ENCODE measurements around the gene STX18.
A peak's percentile ranks its signal among the peaks of the same experiment; 100 is the strongest.

The STX18 gene

DNA sequence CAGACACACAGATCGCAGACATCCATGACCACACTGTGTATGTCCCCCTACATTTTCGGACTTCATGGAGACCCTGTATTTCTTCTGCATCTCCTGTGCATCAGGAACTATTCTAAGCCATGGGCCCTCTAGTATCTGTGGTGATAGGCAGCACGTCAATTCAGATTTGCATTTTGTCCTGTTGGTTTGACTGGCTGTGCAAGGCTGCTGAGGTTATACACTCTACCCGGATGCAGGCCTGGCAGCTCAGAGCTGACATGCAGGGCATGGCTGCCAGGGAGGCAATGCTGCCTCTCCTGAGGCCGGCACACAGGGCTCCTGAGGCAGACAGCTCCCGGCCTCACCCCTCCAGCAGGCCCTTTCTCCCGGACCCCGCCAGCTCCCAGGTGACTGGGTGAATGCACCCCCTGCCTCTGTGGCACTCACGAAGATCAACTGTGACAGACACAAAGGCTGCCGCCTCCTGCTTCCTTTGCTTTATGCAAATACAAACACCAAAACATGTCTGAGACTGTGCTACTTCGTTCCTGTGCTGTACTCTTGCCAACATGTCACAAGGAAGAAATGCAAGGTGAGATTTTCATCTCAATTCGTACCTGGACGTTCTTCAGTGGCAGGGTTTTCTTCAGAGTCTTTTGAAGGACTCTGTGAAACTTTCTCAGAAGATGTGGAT lies 103.9 kb downstream of the STX18 start:
- Histone ChIP-seq H3K27me3 (replicated peaks; ENCODE audit: control insufficient read depth, insufficient read depth, low read length) (no peaks in the 10 kb centered on the region), H3K9ac (ENCODE audit: low read length) (no peak overlapping the region), H3K9me3 (ENCODE audit: control insufficient read depth, low read length) (no peaks in the 10 kb centered on the region), H3K36me3 (ENCODE audit: control insufficient read depth, insufficient read depth, low read length, severe bottlenecking) (peaks cover 34% of the 10 kb centered on the region), H3K4me3 (ENCODE audit: low read length) (no peak overlapping the region), H3K4me1 (ENCODE audit: control insufficient read depth, insufficient read depth, low read length) (peaks cover 11% of the 10 kb centered on the region)
- no peak for DNase-seq (ENCODE audit: low read depth)

DNA sequence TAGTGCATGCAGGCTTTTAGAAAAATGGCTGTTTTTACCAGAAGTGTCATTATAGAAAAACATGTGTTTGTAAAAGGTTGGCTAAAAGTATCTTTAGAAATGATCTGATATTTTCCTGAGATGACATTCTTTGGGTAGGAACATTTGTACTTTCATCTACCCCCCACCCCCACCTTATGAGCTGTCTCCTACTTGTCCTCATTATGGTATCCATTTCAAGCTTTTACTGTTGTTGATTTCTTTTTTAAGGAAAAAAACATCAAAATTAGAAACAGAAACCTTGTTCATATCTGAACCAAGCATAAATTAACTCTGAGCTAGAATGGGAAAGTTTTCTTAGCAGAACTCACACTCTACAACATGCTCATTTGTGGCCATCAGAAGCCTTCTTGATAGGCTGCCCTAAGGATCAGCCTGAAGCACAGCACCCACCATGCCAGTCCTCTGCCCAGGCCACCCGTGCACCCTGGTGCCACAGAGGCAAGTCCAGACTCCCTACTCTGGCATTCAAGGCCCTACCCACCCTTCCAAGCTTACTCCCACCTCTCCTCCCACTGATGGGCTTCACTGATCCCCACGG lies 105.5 kb downstream of the STX18 start:
- H3K4me1 ChIP-seq (ENCODE audit: control insufficient read depth, insufficient read depth, low read length), result peaks cover 11% of the 10 kb centered on the region
- H3K36me3 ChIP-seq (ENCODE audit: control insufficient read depth, insufficient read depth, low read length, severe bottlenecking), result peaks cover 43% of the 10 kb centered on the region
- H3K9ac ChIP-seq (ENCODE audit: low read length), result no peak overlapping the region
- H3K4me3 ChIP-seq (ENCODE audit: low read length), result no peak overlapping the region
- no peak for DNase-seq (ENCODE audit: low read depth)
- no peaks in the 10 kb centered on the region for H3K9me3 ChIP-seq (ENCODE audit: control insufficient read depth, low read length)
- H3K27me3 ChIP-seq (replicated peaks; ENCODE audit: control insufficient read depth, insufficient read depth, low read length), result no peaks in the 10 kb centered on the region

DNA sequence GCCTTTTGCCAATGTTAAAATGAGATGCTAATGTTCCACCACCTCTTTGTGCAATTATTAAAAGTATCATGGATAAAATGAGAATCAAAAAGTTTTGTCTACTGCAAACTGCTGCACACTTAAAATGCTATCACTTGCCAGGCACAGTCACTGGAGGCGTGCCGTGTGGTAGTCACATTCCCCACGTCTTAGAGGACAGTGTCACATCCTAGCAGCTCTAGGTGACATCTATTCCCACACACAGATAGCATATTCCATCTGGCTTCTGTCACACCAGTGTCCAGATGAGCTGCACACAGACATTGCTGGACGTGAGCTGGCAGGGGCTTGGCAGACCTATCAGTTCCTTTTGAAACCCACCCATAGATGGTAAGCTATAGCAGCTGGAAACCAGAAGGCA lies 107.9 kb downstream of the STX18 start:
- Histone ChIP-seq H3K4me1 (ENCODE audit: control insufficient read depth, insufficient read depth, low read length) (peaks cover 4% of the 10 kb centered on the region), H3K9me3 (ENCODE audit: control insufficient read depth, low read length) (no peaks in the 10 kb centered on the region), H3K27me3 (replicated peaks; ENCODE audit: control insufficient read depth, insufficient read depth, low read length) (no peaks in the 10 kb centered on the region), H3K4me3 (ENCODE audit: low read length) (no peak overlapping the region), H3K9ac (ENCODE audit: low read length) (no peak overlapping the region), H3K36me3 (ENCODE audit: control insufficient read depth, insufficient read depth, low read length, severe bottlenecking) (peaks cover 43% of the 10 kb centered on the region)
- no peak for DNase-seq (ENCODE audit: low read depth)

DNA sequence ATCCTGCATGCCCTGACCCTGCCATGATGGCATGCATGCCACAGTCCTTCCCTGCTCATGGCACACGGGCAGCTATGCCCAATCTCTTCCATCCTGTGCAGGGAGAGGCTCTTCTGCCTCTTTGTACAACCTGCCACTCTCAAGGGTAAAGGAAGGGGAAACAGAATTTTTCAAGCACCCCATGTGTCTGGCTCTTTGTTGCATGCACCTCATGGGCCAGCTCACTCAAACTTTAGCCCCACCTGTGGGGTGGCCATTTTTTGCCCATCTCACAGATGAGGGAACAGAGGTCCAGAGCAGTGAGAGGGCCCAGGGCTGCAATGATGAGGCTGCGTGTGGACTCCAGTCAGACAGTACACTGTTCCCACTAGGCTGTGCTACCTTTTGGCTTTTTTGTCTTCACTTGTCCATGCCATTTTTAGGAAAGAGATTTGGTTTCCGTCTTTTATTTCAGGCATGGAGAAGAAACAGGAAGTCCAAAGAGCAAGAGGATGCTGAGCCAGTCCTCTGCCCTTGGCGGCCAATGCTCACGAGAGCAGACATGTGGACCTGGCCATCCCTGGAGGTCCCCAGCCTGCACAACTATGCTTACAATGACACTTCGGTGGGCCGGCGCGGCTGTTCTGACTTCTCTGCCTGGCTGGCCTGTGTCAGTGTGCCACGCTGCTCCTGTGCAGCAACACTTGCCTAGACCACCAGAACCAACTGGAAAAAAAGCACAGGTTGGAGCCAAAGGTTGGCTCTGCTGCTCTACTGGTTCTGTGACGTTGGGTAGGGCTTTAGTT lies 109.3 kb downstream of the STX18 start:
- no peak overlapping the region for H3K9ac ChIP-seq (ENCODE audit: low read length)
- no peaks in the 10 kb centered on the region for H3K9me3 ChIP-seq (ENCODE audit: control insufficient read depth, low read length)
- no peaks in the 10 kb centered on the region for H3K27me3 ChIP-seq (replicated peaks; ENCODE audit: control insufficient read depth, insufficient read depth, low read length)
- H3K36me3 ChIP-seq (ENCODE audit: control insufficient read depth, insufficient read depth, low read length, severe bottlenecking), result peaks cover 37% of the 10 kb centered on the region
- H3K4me3 ChIP-seq (ENCODE audit: low read length), result no peak overlapping the region
- H3K4me1 ChIP-seq (ENCODE audit: control insufficient read depth, insufficient read depth, low read length), result peaks cover 9% of the 10 kb centered on the region
- no peak for DNase-seq (ENCODE audit: low read depth)

DNA sequence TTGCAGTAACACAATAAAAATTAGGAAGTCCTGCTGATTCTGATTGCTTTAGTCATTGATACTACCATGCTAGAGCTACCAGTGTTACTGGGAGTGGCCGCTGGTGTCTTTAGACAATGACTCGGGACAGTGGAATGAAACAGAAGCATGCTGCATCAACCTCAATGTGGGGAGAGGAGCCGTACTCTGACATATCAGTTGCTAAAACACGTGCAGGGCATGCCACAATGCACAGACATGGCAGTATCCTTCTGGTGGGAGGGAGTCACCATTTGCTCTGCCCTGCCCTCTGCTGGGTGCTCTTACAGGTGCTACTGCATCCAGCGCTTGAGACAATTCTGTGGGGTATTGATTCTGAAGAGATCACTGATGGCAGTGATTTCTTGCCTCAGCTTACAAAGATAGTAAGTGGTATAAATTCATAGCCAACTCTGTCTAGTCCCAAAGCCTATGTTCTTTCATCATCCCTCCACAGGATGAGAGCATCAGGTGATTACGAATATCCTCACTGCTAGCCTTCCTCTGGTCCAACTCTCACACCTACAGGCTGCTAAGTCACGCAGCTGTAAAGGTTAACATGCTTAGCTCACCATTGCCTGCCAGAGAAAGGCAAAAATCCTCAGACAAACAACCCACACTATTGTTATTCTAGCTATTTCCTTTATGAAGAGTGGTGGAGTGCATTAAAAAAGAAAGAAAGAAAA lies 111.2 kb downstream of the STX18 start:
- Histone ChIP-seq H3K9ac (ENCODE audit: low read length) (no peak overlapping the region), H3K4me3 (ENCODE audit: low read length) (no peak overlapping the region), H3K27me3 (replicated peaks; ENCODE audit: control insufficient read depth, insufficient read depth, low read length) (no peaks in the 10 kb centered on the region), H3K4me1 (ENCODE audit: control insufficient read depth, insufficient read depth, low read length) (peaks cover 14% of the 10 kb centered on the region), H3K9me3 (ENCODE audit: control insufficient read depth, low read length) (no peaks in the 10 kb centered on the region), H3K36me3 (ENCODE audit: control insufficient read depth, insufficient read depth, low read length, severe bottlenecking) (peaks cover 33% of the 10 kb centered on the region)
- peak; percentile 67 for DNase-seq (ENCODE audit: low read depth)

DNA sequence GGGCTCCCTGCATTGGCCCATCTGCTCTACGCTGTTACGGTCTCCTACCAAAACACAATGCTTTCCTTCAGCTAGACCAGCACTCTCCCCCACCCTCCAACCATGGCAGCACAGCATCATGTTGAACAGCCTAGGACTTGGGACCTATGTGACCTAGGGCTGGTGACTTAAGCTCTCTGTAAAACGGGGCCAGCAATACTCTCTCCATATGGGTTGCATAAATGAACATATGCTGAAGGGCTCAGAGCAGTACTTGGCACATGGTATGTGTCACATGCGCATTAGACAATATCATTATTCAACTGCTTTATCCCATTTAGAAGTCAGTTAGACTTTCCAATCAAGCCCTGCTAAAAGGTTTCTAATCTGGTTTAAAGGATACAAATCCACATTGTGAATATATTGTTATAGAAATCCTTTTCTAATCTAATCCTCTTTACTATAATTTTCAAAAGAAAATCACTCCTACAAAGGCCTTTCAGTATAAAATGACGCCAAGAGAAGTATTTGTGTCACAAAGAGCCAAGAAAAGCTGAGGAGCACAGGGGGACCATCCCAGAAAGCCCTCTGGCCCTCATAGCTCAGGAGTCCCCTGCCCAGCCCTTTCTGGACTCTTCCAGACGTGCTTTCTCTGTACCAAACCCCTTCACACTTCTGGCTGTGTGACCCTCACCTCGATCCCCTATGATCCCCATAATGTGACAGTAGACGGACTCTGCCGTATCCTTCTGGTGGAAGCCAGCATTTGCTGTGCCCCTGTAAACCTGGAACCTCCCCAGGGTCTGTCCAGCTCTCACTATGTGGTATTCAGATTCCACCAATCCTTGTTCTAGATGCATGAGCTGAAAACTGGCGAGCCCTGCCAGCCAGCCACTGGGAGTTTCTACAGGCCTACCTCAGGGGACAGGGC lies 112.6 kb downstream of the STX18 start:
- Histone ChIP-seq H3K9ac (ENCODE audit: low read length) (no peak overlapping the region), H3K4me1 (ENCODE audit: control insufficient read depth, insufficient read depth, low read length) (peaks cover 14% of the 10 kb centered on the region), H3K36me3 (ENCODE audit: control insufficient read depth, insufficient read depth, low read length, severe bottlenecking) (peaks cover 34% of the 10 kb centered on the region), H3K4me3 (ENCODE audit: low read length) (no peak overlapping the region), H3K27me3 (replicated peaks; ENCODE audit: control insufficient read depth, insufficient read depth, low read length) (no peaks in the 10 kb centered on the region), H3K9me3 (ENCODE audit: control insufficient read depth, low read length) (no peaks in the 10 kb centered on the region)
- DNase-seq (ENCODE audit: low read depth), result no peak

DNA sequence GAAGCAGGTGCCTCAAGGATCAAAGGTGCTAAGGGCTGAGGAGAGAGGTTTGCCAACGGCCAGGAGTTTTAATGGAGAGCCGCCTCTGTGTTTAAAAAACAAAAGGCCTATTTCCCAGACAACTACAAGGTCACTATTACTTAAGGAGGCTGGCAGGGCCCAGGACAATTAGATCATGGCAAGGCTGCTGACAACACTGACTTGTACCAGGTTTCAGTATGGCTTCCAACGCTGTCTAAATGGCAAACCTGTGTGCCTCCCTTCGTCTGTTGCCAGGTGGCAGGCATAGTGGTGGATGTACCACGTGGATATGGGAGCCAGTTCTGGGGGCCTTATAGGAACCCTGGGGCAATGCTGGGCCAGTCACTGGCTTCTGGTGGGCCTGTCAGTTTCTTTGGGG lies 114.0 kb downstream of the STX18 start:
- H3K36me3 ChIP-seq (ENCODE audit: control insufficient read depth, insufficient read depth, low read length, severe bottlenecking), result peaks cover 35% of the 10 kb centered on the region
- H3K4me1 ChIP-seq (ENCODE audit: control insufficient read depth, insufficient read depth, low read length), result peaks cover 14% of the 10 kb centered on the region
- H3K27me3 ChIP-seq (replicated peaks; ENCODE audit: control insufficient read depth, insufficient read depth, low read length), result no peaks in the 10 kb centered on the region
- no peak overlapping the region for H3K4me3 ChIP-seq (ENCODE audit: low read length)
- no peak for DNase-seq (ENCODE audit: low read depth)
- H3K9ac ChIP-seq (ENCODE audit: low read length), result no peak overlapping the region
- H3K9me3 ChIP-seq (ENCODE audit: control insufficient read depth, low read length), result no peaks in the 10 kb centered on the region

DNA sequence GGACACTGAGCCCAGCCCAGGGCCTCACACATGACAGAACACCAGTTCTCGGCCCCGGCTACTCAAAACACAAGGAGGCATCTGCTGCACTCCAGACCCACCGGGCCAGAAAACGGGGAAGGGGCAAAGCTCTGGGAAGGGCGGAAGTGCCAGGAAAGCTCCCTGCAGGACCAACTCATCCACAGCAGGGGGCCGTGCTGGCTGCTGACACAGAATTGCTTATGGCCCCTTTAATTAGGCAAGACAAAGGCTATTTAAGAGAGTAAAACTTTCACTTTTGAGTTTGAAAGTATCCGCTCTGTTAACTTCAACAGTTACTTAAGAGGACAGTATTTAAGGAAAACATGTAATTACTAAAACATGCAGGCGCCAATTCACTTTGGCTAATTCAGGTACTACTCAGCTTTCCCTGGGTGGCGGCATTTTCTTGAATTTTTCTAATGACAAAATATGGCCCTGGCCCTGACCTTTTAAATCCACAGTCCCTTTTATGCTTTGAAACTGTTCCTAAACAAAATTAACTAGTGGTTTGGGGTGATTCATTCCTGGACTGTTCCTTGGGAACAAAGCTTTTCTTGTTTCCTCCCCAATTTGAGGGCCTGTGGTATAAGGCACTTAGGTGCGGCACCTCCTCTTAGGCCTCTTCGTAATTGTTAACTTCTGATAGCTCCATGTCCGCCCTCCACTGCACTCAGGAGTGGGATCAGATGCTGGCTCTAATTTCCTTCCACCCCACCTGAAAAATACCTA lies 114.6 kb downstream of the STX18 start:
- Histone ChIP-seq H3K4me1 (ENCODE audit: control insufficient read depth, insufficient read depth, low read length) (peaks cover 14% of the 10 kb centered on the region), H3K9me3 (ENCODE audit: control insufficient read depth, low read length) (no peaks in the 10 kb centered on the region), H3K4me3 (ENCODE audit: low read length) (no peak overlapping the region), H3K27me3 (replicated peaks; ENCODE audit: control insufficient read depth, insufficient read depth, low read length) (no peaks in the 10 kb centered on the region), H3K9ac (ENCODE audit: low read length) (no peak overlapping the region), H3K36me3 (ENCODE audit: control insufficient read depth, insufficient read depth, low read length, severe bottlenecking) (peaks cover 31% of the 10 kb centered on the region)
- no peak for DNase-seq (ENCODE audit: low read depth)

DNA sequence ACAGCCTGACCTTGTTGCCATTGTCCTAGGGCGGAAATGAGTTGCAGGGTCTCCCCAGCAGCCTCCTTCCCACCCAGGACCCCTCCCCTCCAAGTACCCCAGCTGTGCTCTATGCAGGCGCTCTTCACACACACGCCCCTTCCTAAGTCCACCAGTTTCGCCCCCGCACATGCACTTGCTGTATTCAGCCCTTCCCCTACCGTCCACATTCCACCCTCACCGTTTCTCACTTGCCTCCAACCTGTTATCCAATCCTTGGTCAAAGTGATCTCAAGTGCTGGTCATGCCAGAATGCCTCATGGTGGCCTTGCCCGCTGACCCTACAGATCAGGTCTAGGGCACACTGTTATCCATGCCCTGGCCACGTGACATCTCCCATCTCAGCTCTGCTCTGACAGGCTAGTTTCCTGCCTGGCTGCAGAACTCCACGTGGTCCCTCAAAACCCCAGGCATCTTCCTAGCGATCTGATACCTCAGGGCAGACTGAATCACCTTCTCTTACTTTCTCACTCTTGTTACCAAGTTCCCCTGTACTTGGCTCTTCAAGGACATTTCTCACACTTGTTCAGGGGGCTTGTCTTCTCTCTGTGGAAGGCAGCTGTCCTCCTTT lies 115.2 kb downstream of the STX18 start:
- H3K27me3 ChIP-seq (replicated peaks; ENCODE audit: control insufficient read depth, insufficient read depth, low read length), result no peaks in the 10 kb centered on the region
- peaks cover 14% of the 10 kb centered on the region for H3K4me1 ChIP-seq (ENCODE audit: control insufficient read depth, insufficient read depth, low read length)
- H3K9me3 ChIP-seq (ENCODE audit: control insufficient read depth, low read length), result no peaks in the 10 kb centered on the region
- H3K36me3 ChIP-seq (ENCODE audit: control insufficient read depth, insufficient read depth, low read length, severe bottlenecking), result peaks cover 34% of the 10 kb centered on the region
- H3K4me3 ChIP-seq (ENCODE audit: low read length), result no peak overlapping the region
- DNase-seq (ENCODE audit: low read depth), result no peak
- no peak overlapping the region for H3K9ac ChIP-seq (ENCODE audit: low read length)

DNA sequence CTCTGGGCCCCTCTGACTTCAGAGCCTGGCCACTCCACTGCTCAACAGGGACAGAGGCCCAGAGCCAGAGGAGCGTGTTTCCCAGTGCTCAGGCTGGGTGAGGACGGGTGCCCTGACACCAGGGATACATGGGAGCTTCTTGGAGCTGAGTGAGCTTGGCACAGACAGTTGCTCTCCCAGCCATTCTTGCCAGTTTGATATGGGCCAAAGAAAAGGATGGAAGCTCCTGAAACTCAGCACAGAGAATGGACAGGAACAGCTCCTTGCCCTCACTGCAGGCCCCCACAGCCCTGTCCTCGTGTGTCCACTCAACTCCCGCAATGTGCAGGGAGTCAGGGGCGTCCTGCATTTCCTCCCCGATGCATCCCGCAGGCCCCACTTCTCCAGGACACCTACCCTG lies 116.2 kb downstream of the STX18 start:
- Histone ChIP-seq H3K4me3 (ENCODE audit: low read length) (no peak overlapping the region), H3K27me3 (replicated peaks; ENCODE audit: control insufficient read depth, insufficient read depth, low read length) (no peaks in the 10 kb centered on the region), H3K9me3 (ENCODE audit: control insufficient read depth, low read length) (no peaks in the 10 kb centered on the region), H3K36me3 (ENCODE audit: control insufficient read depth, insufficient read depth, low read length, severe bottlenecking) (peaks cover 44% of the 10 kb centered on the region), H3K4me1 (ENCODE audit: control insufficient read depth, insufficient read depth, low read length) (peaks cover 13% of the 10 kb centered on the region), H3K9ac (ENCODE audit: low read length) (no peak overlapping the region)
- no peak for DNase-seq (ENCODE audit: low read depth)

Data from adipocyte (in vitro differentiated cells).